Endothelial cell of umbilical vein (primary cell): Measurements from ENCODE around the gene CREB3.

ENCODE experiments used
- CTCF ChIP-seq, 2 donors: IDR thresholded peaks; 1 replicate in 1 of 2; 2 replicates in 1 of 2; pipeline ENCODE4 v1.5.1; 2011; ENCODE audit warnings: low read length in 2 of 2, mild to moderate bottlenecking in 2 of 2, moderate library complexity in 2 of 2, control low read depth in 1 of 2, inconsistent platforms in 1 of 2, low read depth in 1 of 2; ENCODE audit not compliant: insufficient read depth in 1 of 2; ENCODE audit errors: extremely low read depth in 1 of 2
- POLR2A ChIP-seq: IDR thresholded peaks from 2 replicates; pipeline ENCODE4 v1.6.1; 2012; ENCODE audit warnings: low read depth, mild to moderate bottlenecking, control low read depth, low read length

GRCh38 chr9:35763181-35763580 is 30.7 kb downstream of the CREB3 start:
- TF ChIP-seq POLR2A (no peak), CTCF (IDR thresholded peaks at IDR 0.05; ENCODE audit: extremely low read depth in 1 of 2, insufficient read depth in 1 of 2, low read depth in 1 of 2, low read length in 2 of 2) (no peak)
